ENCODE data around the gene PNCK.

Gene PNCK

GRCh38 chrX:153672531-153673427 is 834 bp downstream of the PNCK start:
- Histone ChIP-seq H3K4me3 (ENCODE audit: low read depth in 1 of 5, low read length in 5 of 5) (no peak overlapping the region), H3K36me3 (ENCODE audit: control insufficient read depth in 5 of 5, insufficient read depth in 5 of 5, low read length in 5 of 5) (no peaks in the 10 kb centered on the region), H3K9me3 (ENCODE audit: control insufficient read depth in 5 of 5, low read length in 5 of 5) (peaks cover 0 to 3% (median 0%) of the 10 kb centered on the region in 5 donors), H3K4me1 (ENCODE audit: control insufficient read depth in 5 of 5, insufficient read depth in 5 of 5, low read length in 5 of 5) (peaks cover 0 to 5% (median 0%) of the 10 kb centered on the region in 5 donors), H3K27me3 (ENCODE audit: control insufficient read depth in 5 of 5, insufficient read depth in 4 of 5, low read length in 5 of 5) (peaks cover 22 to 43% (median 41%) of the 10 kb centered on the region in 5 donors), H3K27ac (ENCODE audit: low read depth, low read length) (no peak overlapping the region), H3K9ac (ENCODE audit: low read length in 5 of 5) (no peak overlapping the region)

DNA sequence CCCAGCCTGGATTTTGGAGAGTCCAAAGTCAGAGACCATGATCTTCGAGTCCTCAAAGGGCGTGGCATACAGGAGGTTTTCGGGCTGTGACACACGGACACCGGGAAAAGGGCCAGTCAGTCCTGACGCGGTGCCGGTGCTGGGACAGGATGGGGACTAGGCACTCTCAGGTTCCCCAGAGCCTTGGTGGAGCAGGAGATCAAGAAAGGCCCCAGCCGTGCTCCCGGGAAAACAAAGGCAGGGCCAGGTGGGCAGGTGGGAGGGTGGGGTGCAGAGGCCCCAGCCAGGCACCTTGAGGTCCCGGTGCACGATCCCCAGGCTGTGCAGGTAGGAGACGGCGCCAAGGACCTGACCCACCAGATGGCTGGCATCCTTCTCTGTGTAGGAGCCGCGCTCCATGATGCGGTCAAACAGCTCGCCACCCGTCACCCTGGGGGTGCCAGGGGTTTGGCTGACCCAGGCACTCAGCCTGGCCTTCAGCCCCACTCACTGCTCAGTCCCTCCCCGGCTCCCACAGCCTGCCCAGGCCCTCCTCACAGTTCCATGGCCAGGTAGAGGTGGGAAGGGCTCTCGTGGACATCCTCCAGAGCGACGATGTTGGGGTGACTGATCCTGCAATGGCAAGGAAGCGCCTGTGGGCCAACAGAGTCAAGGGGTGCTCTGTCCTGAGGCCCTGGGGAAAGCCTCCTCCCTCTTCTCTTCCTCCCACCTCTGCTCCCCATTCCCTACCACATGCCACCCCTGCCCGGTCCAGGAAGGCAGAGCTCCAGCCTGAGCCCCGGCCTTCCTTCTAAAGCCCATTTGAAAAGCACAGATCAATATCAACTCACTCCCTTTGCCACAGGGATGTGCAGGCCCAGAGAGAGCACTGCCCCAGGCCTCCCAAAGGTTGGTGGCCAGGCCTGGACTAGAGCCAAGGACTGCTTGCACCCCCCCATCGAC is 1.8 kb downstream of the PNCK start:
- no peak overlapping the region for H3K9ac ChIP-seq (ENCODE audit: low read length in 5 of 5)
- no peak overlapping the region for H3K4me3 ChIP-seq (ENCODE audit: low read depth in 1 of 5, low read length in 5 of 5)
- H3K36me3 ChIP-seq (ENCODE audit: control insufficient read depth in 5 of 5, insufficient read depth in 5 of 5, low read length in 5 of 5) = no peaks in the 10 kb centered on the region
- H3K27ac ChIP-seq (ENCODE audit: low read depth, low read length) = no peak overlapping the region
- peaks cover 0 to 3% (median 0%) of the 10 kb centered on the region in 5 donors for H3K9me3 ChIP-seq (ENCODE audit: control insufficient read depth in 5 of 5, low read length in 5 of 5)
- H3K4me1 ChIP-seq (ENCODE audit: control insufficient read depth in 5 of 5, insufficient read depth in 5 of 5, low read length in 5 of 5) = peaks cover 0 to 8% (median 0%) of the 10 kb centered on the region in 5 donors
- H3K27me3 ChIP-seq (ENCODE audit: control insufficient read depth in 5 of 5, insufficient read depth in 4 of 5, low read length in 5 of 5) = peaks cover 22 to 49% (median 42%) of the 10 kb centered on the region in 5 donors

DNA sequence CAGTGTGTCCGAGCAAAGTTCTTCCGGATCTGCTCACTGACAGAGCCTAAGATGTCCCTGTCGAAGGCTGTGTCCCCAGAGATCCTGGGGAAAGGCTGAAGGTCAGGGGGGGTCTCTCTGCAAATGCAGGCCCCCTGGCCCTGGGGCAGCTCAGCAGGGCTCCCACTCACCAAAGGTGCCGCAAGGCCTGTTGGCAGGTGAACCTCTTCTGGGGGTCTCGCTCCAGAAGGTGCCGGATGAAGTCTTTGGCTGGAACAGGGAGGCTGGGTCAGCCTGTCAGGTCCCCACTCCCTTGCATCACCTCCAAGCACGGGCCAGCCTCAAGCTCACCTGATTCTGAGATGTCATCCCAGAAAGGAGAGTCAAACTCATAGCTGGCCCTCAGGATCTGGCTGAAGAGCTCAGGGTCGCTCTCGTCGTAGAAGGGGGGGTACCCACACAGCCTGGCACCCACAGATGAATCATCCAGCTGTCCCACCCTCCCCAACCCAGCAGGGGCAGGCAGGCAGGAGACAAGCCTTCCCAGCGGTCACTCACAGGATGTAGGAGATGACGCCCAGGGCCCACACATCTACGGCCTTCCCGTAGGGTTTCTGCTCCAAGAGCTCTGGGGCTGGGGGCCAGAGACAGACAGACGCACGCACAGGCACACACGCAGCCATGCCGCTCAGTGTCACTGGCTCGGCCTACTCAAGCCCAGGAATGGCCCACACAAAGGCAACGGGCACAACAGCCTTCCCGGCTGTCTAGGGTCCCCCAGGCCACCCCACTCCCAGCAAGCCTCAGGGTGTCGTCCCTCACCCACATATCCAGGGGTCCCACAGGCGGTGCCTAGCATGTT is 2.6 kb downstream of the PNCK start:
- Histone ChIP-seq H3K9ac (ENCODE audit: low read length in 5 of 5) (no peak overlapping the region), H3K36me3 (ENCODE audit: control insufficient read depth in 5 of 5, insufficient read depth in 5 of 5, low read length in 5 of 5) (no peaks in the 10 kb centered on the region), H3K4me1 (ENCODE audit: control insufficient read depth in 5 of 5, insufficient read depth in 5 of 5, low read length in 5 of 5) (peaks cover 0 to 8% (median 0%) of the 10 kb centered on the region in 5 donors), H3K4me3 (ENCODE audit: low read depth in 1 of 5, low read length in 5 of 5) (no peak overlapping the region), H3K27ac (ENCODE audit: low read depth, low read length) (no peak overlapping the region), H3K9me3 (ENCODE audit: control insufficient read depth in 5 of 5, low read length in 5 of 5) (peaks cover 0 to 6% (median 3%) of the 10 kb centered on the region in 5 donors), H3K27me3 (ENCODE audit: control insufficient read depth in 5 of 5, insufficient read depth in 4 of 5, low read length in 5 of 5) (peaks cover 22 to 52% (median 47%) of the 10 kb centered on the region in 5 donors)

GRCh38 chrX:153669901-153670731 is 3.5 kb downstream of the PNCK start:
- Histone ChIP-seq H3K27me3 (ENCODE audit: control insufficient read depth in 5 of 5, insufficient read depth in 4 of 5, low read length in 5 of 5) (peaks cover 21 to 58% (median 48%) of the 10 kb centered on the region in 5 donors), H3K36me3 (ENCODE audit: control insufficient read depth in 5 of 5, insufficient read depth in 5 of 5, low read length in 5 of 5) (no peaks in the 10 kb centered on the region), H3K4me1 (ENCODE audit: control insufficient read depth in 5 of 5, insufficient read depth in 5 of 5, low read length in 5 of 5) (peaks cover 0 to 8% (median 0%) of the 10 kb centered on the region in 5 donors)

DNA sequence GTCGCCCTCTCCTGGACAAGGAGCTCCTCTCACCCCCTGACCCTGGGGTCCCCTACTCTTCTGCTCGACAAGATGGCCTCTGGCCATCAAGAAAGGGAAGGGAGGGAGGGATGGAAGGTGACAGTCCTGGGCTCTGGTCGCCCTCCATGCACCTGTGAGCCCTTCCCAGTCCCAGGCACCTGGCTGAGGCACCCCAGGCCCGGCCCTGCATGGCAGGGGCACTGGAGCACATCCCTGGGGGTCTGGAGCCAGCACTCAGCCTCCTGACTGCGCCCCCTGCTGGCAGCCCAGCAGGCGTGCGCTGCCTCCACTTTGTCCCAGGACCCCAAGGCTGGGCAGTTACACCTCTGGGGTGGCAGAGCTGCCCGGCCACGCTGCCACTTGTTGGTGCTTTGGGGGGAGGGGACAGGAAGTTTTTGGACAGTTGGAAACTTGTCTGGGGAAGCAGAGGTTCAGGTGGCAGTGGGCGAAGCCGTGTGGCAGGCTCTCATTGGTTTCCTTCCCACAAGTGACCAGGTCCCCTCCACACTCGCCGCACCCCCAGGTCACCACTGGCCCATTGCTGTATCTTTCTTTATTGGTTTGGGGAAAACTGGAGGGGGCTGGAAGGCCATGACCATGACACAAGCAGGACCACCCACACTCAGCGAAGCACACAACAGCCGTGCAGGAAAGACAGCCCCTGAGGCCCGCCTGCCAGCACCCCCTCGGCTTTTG is 4.3 kb downstream of the PNCK start:
- H3K4me3 ChIP-seq (ENCODE audit: low read depth in 1 of 5, low read length in 5 of 5) = no peak overlapping the region
- peaks cover 13 to 58% (median 47%) of the 10 kb centered on the region in 5 donors for H3K27me3 ChIP-seq (ENCODE audit: control insufficient read depth in 5 of 5, insufficient read depth in 4 of 5, low read length in 5 of 5)
- no peaks in the 10 kb centered on the region for H3K36me3 ChIP-seq (ENCODE audit: control insufficient read depth in 5 of 5, insufficient read depth in 5 of 5, low read length in 5 of 5)
- peaks cover 2 to 15% (median 10%) of the 10 kb centered on the region in 5 donors for H3K9me3 ChIP-seq (ENCODE audit: control insufficient read depth in 5 of 5, low read length in 5 of 5)
- no peak overlapping the region for H3K9ac ChIP-seq (ENCODE audit: low read length in 5 of 5)
- H3K27ac ChIP-seq (ENCODE audit: low read depth, low read length) = no peak overlapping the region
- peaks cover 0 to 8% (median 0%) of the 10 kb centered on the region in 5 donors for H3K4me1 ChIP-seq (ENCODE audit: control insufficient read depth in 5 of 5, insufficient read depth in 5 of 5, low read length in 5 of 5)

More at GRCh38 chrX:153669901-153670731, 3.5 kb downstream of the PNCK start:
- Histone ChIP-seq H3K27ac (ENCODE audit: low read depth, low read length) (no peak overlapping the region), H3K9me3 (ENCODE audit: control insufficient read depth in 5 of 5, low read length in 5 of 5) (peaks cover 0 to 14% (median 7%) of the 10 kb centered on the region in 5 donors), H3K4me3 (ENCODE audit: low read depth in 1 of 5, low read length in 5 of 5) (no peak overlapping the region), H3K9ac (ENCODE audit: low read length in 5 of 5) (no peak overlapping the region)

- H3K27me3 ChIP-seq (ENCODE audit: control insufficient read depth in 5 of 5, insufficient read depth in 4 of 5, low read length in 5 of 5) = peaks cover 9 to 53% (median 41%) of the 10 kb centered on the region in 5 donors
- H3K4me3 ChIP-seq (ENCODE audit: low read depth in 1 of 5, low read length in 5 of 5) = no peak overlapping the region
- no peaks in the 10 kb centered on the region for H3K36me3 ChIP-seq (ENCODE audit: control insufficient read depth in 5 of 5, insufficient read depth in 5 of 5, low read length in 5 of 5)
- no peak overlapping the region for H3K27ac ChIP-seq (ENCODE audit: low read depth, low read length)
- peaks cover 0 to 8% (median 0%) of the 10 kb centered on the region in 5 donors for H3K4me1 ChIP-seq (ENCODE audit: control insufficient read depth in 5 of 5, insufficient read depth in 5 of 5, low read length in 5 of 5)
- peaks cover 3 to 13% (median 10%) of the 10 kb centered on the region in 5 donors for H3K9me3 ChIP-seq (ENCODE audit: control insufficient read depth in 5 of 5, low read length in 5 of 5)
- no peak overlapping the region for H3K9ac ChIP-seq (ENCODE audit: low read length in 5 of 5)
Measured at GRCh38 chrX:153668423-153669173, 5.0 kb downstream of the PNCK start.

DNA sequence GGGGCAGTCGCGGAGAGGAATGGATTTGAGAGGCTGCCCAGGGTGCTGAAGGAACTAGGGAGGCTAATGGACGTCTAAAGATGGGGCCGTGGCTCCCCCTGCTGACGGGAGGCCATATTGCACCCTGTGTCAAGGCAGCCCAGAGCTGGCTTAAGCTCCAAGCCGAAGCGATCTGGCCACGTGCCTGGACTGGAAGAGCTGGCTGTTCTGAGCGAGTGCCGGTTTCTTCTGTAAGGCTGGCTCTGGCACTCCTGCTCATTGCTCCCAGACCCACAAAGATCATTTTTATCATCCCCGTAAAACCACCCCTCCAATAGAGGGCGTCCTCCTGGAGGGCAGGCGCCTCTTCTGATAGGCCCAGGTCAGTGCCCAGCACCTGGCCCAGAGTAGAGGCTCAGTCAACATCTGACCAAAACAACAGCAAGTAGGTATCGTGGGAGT is 5.6 kb downstream of the PNCK start:
- Histone ChIP-seq H3K36me3 (ENCODE audit: control insufficient read depth in 5 of 5, insufficient read depth in 5 of 5, low read length in 5 of 5) (no peaks in the 10 kb centered on the region), H3K27ac (ENCODE audit: low read depth, low read length) (no peak overlapping the region), H3K27me3 (ENCODE audit: control insufficient read depth in 5 of 5, insufficient read depth in 4 of 5, low read length in 5 of 5) (peaks cover 9 to 51% (median 39%) of the 10 kb centered on the region in 5 donors), H3K9me3 (ENCODE audit: control insufficient read depth in 5 of 5, low read length in 5 of 5) (peaks cover 3 to 13% (median 10%) of the 10 kb centered on the region in 5 donors), H3K4me3 (ENCODE audit: low read depth in 1 of 5, low read length in 5 of 5) (no peak overlapping the region), H3K9ac (ENCODE audit: low read length in 5 of 5) (no peak overlapping the region), H3K4me1 (ENCODE audit: control insufficient read depth in 5 of 5, insufficient read depth in 5 of 5, low read length in 5 of 5) (peaks cover 0 to 7% (median 0%) of the 10 kb centered on the region in 5 donors)
